Ectodermal cell (in vitro differentiated cells): ENCODE data around the gene TTC9.

Source experiments
- H3K27ac ChIP-seq: 2 replicates; pipeline ENCODE4 v1.7.0; 2013; ENCODE audit warnings: mild to moderate bottlenecking, low read depth, low read length; ENCODE audit not compliant: insufficient read depth, poor library complexity, severe bottlenecking
- H3K27me3 ChIP-seq: 2 replicates; pipeline ENCODE4 v1.7.0; 2013; ENCODE audit warnings: mild to moderate bottlenecking, low read length; ENCODE audit not compliant: insufficient read depth, control insufficient read depth, poor library complexity, severe bottlenecking
- H3K36me3 ChIP-seq: one replicate; pipeline ENCODE4 v1.7.0; 2013; ENCODE audit warnings: low read length; ENCODE audit not compliant: control insufficient read depth, insufficient read depth
- H3K4me1 ChIP-seq: one replicate; pipeline ENCODE4 v1.7.0; 2013; ENCODE audit warnings: low read length; ENCODE audit not compliant: control insufficient read depth, insufficient read depth
- H3K4me3 ChIP-seq: 2 replicates; pipeline ENCODE4 v1.7.0; 2013; ENCODE audit warnings: low read depth, low read length, control low read depth; ENCODE audit not compliant: insufficient read depth
- H3K9me3 ChIP-seq: 2 replicates; pipeline ENCODE4 v1.7.0; 2013; ENCODE audit warnings: mild to moderate bottlenecking, low read length, moderate library complexity; ENCODE audit not compliant: control insufficient read depth
- WGBS, 2 experiments: methylation state at CpG; one replicate each; pipeline ENCODE4 v1.1.7; 2013; ENCODE audit warnings: missing lambda C conversion rate in 2 of 2; 5-methylcytosine and 5-hydroxymethylcytosine counted together

TTC9 gene

DNA sequence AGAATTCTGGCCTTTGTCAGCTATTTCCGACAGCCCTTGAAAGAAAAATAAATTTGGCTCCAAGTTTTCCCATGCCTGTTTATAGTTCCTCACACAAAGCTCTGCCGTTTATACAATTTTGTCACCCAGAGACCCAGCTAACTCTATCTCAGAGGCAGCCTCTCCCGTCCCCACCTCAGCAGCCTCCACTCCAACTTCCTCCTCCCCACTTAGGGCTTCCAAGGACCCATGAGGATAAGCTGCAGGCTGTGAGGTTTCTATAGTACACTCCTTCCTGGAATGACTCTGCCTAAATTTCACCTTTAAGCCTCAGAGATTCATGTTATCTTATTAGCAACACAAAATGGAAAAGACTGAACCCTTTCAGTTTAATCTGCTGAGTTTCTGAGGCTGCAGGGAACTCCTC, 71.8 kb downstream of the TTC9 start:
- Histone ChIP-seq H3K4me1 (peaks cover 7% of the 10 kb centered on the region), H3K36me3 (no peaks in the 10 kb centered on the region), H3K4me3 (no peak overlapping the region), H3K9me3 (no peaks in the 10 kb centered on the region), H3K27ac (no peak overlapping the region), H3K27me3 (no peaks in the 10 kb centered on the region)
- 78% methylated on average over 3 of the region's 3 CpGs for WGBS, 2 experiments

DNA sequence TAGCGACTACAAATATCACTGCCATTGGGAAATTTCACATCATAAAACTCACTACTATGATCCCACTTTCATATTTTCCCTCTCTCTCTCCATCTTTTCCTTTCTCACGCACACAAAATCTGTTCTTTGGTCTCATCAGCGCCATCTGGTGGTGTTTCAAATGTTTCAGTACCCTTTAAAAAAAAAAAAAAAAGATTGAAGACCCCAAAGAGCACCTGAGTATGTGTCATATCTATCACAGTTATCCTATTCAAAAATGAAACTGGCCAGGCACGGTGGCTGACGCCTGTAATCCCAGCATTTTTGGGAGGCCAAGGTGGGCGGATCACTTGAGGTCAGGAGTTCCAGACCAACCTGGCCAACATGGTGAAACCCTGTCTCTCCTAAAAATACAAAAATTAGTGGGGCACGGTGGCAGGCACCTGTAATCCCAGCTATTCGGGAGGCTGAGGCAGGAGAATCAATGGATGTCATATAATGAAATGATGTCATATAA, 72.4 kb downstream of the TTC9 start:
- WGBS, 2 experiments, result 17 to 22% methylated on average over 8 of the region's 8 CpGs
- Histone ChIP-seq H3K9me3 (no peaks in the 10 kb centered on the region), H3K36me3 (no peaks in the 10 kb centered on the region), H3K27me3 (no peaks in the 10 kb centered on the region), H3K27ac (no peak overlapping the region), H3K4me3 (no peak overlapping the region), H3K4me1 (peaks cover 6% of the 10 kb centered on the region)

GRCh38 chr14:70716483-70716882, 74.8 kb downstream of the TTC9 start:
- Histone ChIP-seq H3K4me3 (no peak overlapping the region), H3K27me3 (no peaks in the 10 kb centered on the region), H3K36me3 (no peaks in the 10 kb centered on the region), H3K9me3 (no peaks in the 10 kb centered on the region), H3K4me1 (peaks cover 5% of the 10 kb centered on the region), H3K27ac (no peak overlapping the region)
- 94% methylated on average over 3 to 5 of the region's 5 CpGs for WGBS, 2 experiments

- Histone ChIP-seq H3K9me3 (no peaks in the 10 kb centered on the region), H3K36me3 (no peaks in the 10 kb centered on the region), H3K4me1 (peaks cover 5% of the 10 kb centered on the region), H3K4me3 (no peak overlapping the region), H3K27me3 (no peaks in the 10 kb centered on the region), H3K27ac (no peak overlapping the region)
- no CpG with 5 or more reads among the region's 1 CpG for WGBS, 2 experiments
Observed at GRCh38 chr14:70716958-70717357, 75.2 kb downstream of the TTC9 start.

DNA sequence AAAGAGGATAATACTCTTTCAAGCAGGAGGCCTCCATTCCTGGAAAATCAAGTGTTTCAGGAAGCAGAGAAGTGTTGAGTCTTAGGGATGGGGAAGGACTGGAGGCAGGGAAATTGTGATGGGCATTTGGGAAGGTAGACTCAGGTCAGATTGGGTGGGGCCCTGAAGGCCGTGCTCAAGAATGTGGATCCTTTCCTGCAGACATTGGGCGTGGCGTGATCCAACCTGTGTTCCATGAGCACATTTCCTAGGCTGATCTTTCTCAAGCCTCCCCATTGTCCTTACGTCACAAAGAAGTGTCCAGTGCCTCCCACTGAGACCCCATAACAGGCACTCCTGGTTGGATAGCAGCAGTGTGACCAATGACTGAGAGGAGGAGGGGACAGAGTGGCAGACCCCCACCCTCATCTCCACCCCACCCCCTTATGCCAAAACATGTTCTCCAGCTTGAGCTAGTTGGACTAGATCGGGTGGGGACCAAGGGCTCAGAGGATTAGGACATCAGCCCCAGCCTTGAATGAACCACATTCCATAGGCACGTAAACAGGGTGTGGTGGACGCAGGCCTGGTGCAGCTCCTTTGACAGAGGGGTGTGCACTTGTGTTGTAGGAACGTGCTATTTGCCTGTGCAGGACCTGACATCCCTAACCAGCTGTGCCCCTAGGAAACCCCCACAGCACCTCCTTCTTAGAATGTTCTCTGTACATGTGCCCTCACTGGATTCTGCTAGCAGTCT, 76.8 kb downstream of the TTC9 start:
- H3K9me3 ChIP-seq, result no peaks in the 10 kb centered on the region
- H3K27me3 ChIP-seq, result no peaks in the 10 kb centered on the region
- 92% methylated on average over 8 of the region's 8 CpGs for WGBS, 2 experiments
- no peaks in the 10 kb centered on the region for H3K36me3 ChIP-seq
- H3K4me1 ChIP-seq, result peaks cover 5% of the 10 kb centered on the region
- H3K4me3 ChIP-seq, result no peak overlapping the region
- no peak overlapping the region for H3K27ac ChIP-seq

- no peak overlapping the region for H3K27ac ChIP-seq
- no peak overlapping the region for H3K4me3 ChIP-seq
- 87 to 95% methylated on average over 2 of the region's 2 CpGs for WGBS, 2 experiments
- no peaks in the 10 kb centered on the region for H3K9me3 ChIP-seq
- no peaks in the 10 kb centered on the region for H3K27me3 ChIP-seq
- no peaks in the 10 kb centered on the region for H3K36me3 ChIP-seq
- peaks cover 5% of the 10 kb centered on the region for H3K4me1 ChIP-seq
Observed at GRCh38 chr14:70721542-70721941, 79.8 kb downstream of the TTC9 start.

DNA sequence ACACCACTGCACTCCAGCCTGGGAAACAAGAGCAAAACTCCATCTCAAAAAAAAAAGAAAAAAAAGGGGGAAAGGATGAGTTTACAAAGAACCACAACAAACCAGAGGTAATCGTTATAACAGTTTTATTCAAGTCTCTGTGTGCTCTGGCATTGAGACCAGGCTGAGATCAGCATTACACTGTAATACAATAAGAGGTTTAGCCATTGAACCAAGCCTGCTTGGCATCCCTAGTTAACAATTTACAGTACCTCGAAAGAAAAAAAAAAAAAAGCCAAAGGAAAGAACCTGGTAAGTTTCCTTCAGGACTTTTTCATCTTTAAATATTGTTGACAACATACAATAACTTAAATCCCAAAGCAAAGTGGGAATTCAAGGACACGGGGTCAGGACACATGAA, 80.7 kb downstream of the TTC9 start:
- no peaks in the 10 kb centered on the region for H3K9me3 ChIP-seq
- H3K36me3 ChIP-seq, result no peaks in the 10 kb centered on the region
- no peak overlapping the region for H3K27ac ChIP-seq
- H3K4me3 ChIP-seq, result no peak overlapping the region
- WGBS, 2 experiments, result 88 to 92% methylated on average over 3 of the region's 3 CpGs
- no peaks in the 10 kb centered on the region for H3K27me3 ChIP-seq
- peaks cover 5% of the 10 kb centered on the region for H3K4me1 ChIP-seq

GRCh38 chr14:70723276-70723675, 81.6 kb downstream of the TTC9 start:
- WGBS, 2 experiments, result 93 to 94% methylated on average over 5 of the region's 5 CpGs
- H3K27me3 ChIP-seq, result no peaks in the 10 kb centered on the region
- H3K9me3 ChIP-seq, result no peaks in the 10 kb centered on the region
- H3K4me1 ChIP-seq, result peaks cover 4% of the 10 kb centered on the region
- no peak overlapping the region for H3K4me3 ChIP-seq
- no peak overlapping the region for H3K27ac ChIP-seq
- no peaks in the 10 kb centered on the region for H3K36me3 ChIP-seq

GRCh38 chr14:70724110-70724509, 82.4 kb downstream of the TTC9 start:
- WGBS, 2 experiments, result 77 to 89% methylated on average over 3 of the region's 3 CpGs
- H3K36me3 ChIP-seq, result no peaks in the 10 kb centered on the region
- H3K4me1 ChIP-seq, result no peaks in the 10 kb centered on the region
- no peaks in the 10 kb centered on the region for H3K9me3 ChIP-seq
- H3K27me3 ChIP-seq, result no peaks in the 10 kb centered on the region
- no peak overlapping the region for H3K27ac ChIP-seq
- no peak overlapping the region for H3K4me3 ChIP-seq

GRCh38 chr14:70724944-70725343, 83.2 kb downstream of the TTC9 start:
- H3K9me3 ChIP-seq, result no peaks in the 10 kb centered on the region
- no peak overlapping the region for H3K27ac ChIP-seq
- 94% methylated on average over 6 of the region's 6 CpGs for WGBS, 2 experiments
- peaks cover 3% of the 10 kb centered on the region for H3K36me3 ChIP-seq
- no peaks in the 10 kb centered on the region for H3K27me3 ChIP-seq
- H3K4me3 ChIP-seq, result no peak overlapping the region
- H3K4me1 ChIP-seq, result no peaks in the 10 kb centered on the region
